ENCODE results near the gene CCM2. TPM values are rescaled to one million over a fixed set of nuclear protein-coding genes. Genes with fewer than 3 reads are reported as not detected.

CCM2 gene
- total and polyA plus RNA-seq, 2 experiments from 2014 or later, result 24.9 to 40.1 TPM

DNA sequence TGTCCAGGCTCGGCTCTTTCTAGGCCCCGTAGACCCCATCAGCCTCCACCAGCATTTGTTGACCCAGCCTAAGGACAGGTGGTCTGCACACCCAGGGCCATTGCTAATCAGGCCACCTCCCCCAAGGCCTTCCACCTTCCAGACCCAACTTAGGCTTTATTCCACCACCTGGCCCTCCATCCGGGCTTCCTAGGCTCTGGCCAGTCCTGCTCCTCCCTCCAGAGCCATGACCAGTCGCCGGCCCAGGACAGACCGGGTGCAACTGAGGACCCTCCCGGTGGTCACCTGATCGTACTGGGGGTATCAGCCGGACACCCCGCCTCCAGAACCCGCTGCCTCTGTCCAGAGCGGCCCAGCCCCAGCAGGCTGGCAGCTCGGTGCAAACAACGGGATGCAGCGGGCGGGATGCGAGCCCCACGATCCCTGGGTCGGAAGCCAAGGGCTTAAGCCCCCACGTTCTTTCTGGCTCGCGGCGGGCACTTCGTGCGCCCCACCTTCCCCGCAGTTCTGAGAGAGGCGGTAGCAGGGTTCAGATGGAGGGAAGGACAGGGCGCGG lies 88.2 kb downstream of the CCM2 start:
- TF ChIP-seq NANOG (IDR thresholded peaks at IDR 0.05; ENCODE audit: borderline replicate concordance), result no peak
- no peak for TF ChIP-seq CREB1 (CRISPR knock-in tag; IDR thresholded peaks at IDR 0.05; ENCODE audit: low read depth)
- TF ChIP-seq, protein P1, sequence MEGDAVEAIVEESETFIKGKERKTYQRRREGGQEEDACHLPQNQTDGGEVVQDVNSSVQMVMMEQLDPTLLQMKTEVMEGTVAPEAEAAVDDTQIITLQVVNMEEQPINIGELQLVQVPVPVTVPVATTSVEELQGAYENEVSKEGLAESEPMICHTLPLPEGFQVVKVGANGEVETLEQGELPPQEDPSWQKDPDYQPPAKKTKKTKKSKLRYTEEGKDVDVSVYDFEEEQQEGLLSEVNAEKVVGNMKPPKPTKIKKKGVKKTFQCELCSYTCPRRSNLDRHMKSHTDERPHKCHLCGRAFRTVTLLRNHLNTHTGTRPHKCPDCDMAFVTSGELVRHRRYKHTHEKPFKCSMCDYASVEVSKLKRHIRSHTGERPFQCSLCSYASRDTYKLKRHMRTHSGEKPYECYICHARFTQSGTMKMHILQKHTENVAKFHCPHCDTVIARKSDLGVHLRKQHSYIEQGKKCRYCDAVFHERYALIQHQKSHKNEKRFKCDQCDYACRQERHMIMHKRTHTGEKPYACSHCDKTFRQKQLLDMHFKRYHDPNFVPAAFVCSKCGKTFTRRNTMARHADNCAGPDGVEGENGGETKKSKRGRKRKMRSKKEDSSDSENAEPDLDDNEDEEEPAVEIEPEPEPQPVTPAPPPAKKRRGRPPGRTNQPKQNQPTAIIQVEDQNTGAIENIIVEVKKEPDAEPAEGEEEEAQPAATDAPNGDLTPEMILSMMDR (conservative IDR thresholded peaks at IDR 0.05; ENCODE audit: low read depth in 2 of 2), result no peak
- no peak for TF ChIP-seq POLR2AphosphoS5 (IDR thresholded peaks at IDR 0.05; ENCODE audit: low read depth)
- TF ChIP-seq ZNF114 (CRISPR knock-in tag; IDR thresholded peaks at IDR 0.05), result no peak
- no peak for TF ChIP-seq JUNB (IDR thresholded peaks at IDR 0.05; ENCODE audit: unreplicated experiment)
- TF ChIP-seq, protein P2, sequence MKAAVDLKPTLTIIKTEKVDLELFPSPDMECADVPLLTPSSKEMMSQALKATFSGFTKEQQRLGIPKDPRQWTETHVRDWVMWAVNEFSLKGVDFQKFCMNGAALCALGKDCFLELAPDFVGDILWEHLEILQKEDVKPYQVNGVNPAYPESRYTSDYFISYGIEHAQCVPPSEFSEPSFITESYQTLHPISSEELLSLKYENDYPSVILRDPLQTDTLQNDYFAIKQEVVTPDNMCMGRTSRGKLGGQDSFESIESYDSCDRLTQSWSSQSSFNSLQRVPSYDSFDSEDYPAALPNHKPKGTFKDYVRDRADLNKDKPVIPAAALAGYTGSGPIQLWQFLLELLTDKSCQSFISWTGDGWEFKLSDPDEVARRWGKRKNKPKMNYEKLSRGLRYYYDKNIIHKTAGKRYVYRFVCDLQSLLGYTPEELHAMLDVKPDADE (IDR thresholded peaks at IDR 0.05), result no peak
- no peak for TF ChIP-seq STAT1 (IDR thresholded peaks at IDR 0.05; ENCODE audit: unreplicated experiment)
- TF ChIP-seq ZNF331 (CRISPR knock-in tag; IDR thresholded peaks at IDR 0.05; ENCODE audit: low read depth), result no peak
- TF ChIP-seq EZH2 (IDR thresholded peaks at IDR 0.05; ENCODE audit: low read depth, unreplicated experiment), result no peak
- no peak for TF ChIP-seq EZH2phosphoT487 (IDR thresholded peaks at IDR 0.05; ENCODE audit: unreplicated experiment)
- TF ChIP-seq, protein P3, sequence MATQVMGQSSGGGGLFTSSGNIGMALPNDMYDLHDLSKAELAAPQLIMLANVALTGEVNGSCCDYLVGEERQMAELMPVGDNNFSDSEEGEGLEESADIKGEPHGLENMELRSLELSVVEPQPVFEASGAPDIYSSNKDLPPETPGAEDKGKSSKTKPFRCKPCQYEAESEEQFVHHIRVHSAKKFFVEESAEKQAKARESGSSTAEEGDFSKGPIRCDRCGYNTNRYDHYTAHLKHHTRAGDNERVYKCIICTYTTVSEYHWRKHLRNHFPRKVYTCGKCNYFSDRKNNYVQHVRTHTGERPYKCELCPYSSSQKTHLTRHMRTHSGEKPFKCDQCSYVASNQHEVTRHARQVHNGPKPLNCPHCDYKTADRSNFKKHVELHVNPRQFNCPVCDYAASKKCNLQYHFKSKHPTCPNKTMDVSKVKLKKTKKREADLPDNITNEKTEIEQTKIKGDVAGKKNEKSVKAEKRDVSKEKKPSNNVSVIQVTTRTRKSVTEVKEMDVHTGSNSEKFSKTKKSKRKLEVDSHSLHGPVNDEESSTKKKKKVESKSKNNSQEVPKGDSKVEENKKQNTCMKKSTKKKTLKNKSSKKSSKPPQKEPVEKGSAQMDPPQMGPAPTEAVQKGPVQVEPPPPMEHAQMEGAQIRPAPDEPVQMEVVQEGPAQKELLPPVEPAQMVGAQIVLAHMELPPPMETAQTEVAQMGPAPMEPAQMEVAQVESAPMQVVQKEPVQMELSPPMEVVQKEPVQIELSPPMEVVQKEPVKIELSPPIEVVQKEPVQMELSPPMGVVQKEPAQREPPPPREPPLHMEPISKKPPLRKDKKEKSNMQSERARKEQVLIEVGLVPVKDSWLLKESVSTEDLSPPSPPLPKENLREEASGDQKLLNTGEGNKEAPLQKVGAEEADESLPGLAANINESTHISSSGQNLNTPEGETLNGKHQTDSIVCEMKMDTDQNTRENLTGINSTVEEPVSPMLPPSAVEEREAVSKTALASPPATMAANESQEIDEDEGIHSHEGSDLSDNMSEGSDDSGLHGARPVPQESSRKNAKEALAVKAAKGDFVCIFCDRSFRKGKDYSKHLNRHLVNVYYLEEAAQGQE (IDR thresholded peaks at IDR 0.05; ENCODE audit: unreplicated experiment), result no peak
- TF ChIP-seq, protein P4, sequence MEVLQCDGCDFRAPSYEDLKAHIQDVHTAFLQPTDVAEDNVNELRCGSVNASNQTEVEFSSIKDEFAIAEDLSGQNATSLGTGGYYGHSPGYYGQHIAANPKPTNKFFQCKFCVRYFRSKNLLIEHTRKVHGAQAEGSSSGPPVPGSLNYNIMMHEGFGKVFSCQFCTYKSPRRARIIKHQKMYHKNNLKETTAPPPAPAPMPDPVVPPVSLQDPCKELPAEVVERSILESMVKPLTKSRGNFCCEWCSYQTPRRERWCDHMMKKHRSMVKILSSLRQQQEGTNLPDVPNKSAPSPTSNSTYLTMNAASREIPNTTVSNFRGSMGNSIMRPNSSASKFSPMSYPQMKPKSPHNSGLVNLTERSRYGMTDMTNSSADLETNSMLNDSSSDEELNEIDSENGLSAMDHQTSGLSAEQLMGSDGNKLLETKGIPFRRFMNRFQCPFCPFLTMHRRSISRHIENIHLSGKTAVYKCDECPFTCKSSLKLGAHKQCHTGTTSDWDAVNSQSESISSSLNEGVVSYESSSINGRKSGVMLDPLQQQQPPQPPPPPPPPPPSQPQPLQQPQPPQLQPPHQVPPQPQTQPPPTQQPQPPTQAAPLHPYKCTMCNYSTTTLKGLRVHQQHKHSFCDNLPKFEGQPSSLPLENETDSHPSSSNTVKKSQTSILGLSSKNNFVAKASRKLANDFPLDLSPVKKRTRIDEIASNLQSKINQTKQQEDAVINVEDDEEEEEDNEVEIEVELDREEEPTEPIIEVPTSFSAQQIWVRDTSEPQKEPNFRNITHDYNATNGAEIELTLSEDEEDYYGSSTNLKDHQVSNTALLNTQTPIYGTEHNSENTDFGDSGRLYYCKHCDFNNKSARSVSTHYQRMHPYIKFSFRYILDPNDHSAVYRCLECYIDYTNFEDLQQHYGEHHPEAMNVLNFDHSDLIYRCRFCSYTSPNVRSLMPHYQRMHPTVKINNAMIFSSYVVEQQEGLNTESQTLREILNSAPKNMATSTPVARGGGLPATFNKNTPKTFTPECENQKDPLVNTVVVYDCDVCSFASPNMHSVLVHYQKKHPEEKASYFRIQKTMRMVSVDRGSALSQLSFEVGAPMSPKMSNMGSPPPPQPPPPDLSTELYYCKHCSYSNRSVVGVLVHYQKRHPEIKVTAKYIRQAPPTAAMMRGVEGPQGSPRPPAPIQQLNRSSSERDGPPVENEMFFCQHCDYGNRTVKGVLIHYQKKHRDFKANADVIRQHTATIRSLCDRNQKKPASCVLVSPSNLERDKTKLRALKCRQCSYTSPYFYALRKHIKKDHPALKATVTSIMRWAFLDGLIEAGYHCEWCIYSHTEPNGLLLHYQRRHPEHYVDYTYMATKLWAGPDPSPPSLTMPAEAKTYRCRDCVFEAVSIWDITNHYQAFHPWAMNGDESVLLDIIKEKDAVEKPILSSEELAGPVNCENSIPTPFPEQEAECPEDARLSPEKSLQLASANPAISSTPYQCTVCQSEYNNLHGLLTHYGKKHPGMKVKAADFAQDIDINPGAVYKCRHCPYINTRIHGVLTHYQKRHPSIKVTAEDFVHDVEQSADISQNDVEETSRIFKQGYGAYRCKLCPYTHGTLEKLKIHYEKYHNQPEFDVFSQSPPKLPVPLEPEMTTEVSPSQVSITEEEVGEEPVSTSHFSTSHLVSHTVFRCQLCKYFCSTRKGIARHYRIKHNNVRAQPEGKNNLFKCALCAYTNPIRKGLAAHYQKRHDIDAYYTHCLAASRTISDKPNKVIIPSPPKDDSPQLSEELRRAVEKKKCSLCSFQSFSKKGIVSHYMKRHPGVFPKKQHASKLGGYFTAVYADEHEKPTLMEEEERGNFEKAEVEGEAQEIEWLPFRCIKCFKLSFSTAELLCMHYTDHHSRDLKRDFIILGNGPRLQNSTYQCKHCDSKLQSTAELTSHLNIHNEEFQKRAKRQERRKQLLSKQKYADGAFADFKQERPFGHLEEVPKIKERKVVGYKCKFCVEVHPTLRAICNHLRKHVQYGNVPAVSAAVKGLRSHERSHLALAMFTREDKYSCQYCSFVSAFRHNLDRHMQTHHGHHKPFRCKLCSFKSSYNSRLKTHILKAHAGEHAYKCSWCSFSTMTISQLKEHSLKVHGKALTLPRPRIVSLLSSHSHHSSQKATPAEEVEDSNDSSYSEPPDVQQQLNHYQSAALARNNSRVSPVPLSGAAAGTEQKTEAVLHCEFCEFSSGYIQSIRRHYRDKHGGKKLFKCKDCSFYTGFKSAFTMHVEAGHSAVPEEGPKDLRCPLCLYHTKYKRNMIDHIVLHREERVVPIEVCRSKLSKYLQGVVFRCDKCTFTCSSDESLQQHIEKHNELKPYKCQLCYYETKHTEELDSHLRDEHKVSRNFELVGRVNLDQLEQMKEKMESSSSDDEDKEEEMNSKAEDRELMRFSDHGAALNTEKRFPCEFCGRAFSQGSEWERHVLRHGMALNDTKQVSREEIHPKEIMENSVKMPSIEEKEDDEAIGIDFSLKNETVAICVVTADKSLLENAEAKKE (CRISPR knock-in tag; IDR thresholded peaks at IDR 0.05), result no peak
- no peak overlapping the region for H3K27ac Mint-ChIP-seq

More for the DNA sequence above, 88.2 kb downstream of the CCM2 start:
- Mint-ChIP-seq H3K4me1 (peaks cover 10% of the 10 kb centered on the region), H3K9me3 (no peaks in the 10 kb centered on the region; the same call in 2 of the 3 replicates), H3K36me3 (ENCODE audit: low read depth) (no peaks in the 10 kb centered on the region), H3K27me3 (ENCODE audit: insufficient read depth, low read depth, poor library complexity) (peaks cover 30% of the 10 kb centered on the region), H3K4me3 (peak overlapping the region; percentile 65)
- Histone ChIP-seq H3F3A (replicated peaks; ENCODE audit: low read depth) (0 out of 2 replicates have a peak, but pooled peaks cover 11% of the 10 kb centered on the region), H3K79me2 (replicated peaks; ENCODE audit: insufficient read depth) (no peaks in the 10 kb centered on the region), H3K4me3 (peak overlapping the region; percentile 83), H3K9me2 (ENCODE audit: insufficient read depth) (no peaks in the 10 kb centered on the region), H2AFZ (peak overlapping the region; percentile 96), H3K27ac (ENCODE audit: low read depth) (no peak overlapping the region), H3K36me3 (ENCODE audit: insufficient read depth) (no peaks in the 10 kb centered on the region), H4K20me1 (replicated peaks; ENCODE audit: insufficient read depth) (no peaks in the 10 kb centered on the region), H3K4me1 (ENCODE audit: insufficient read depth) (peaks cover 14% of the 10 kb centered on the region; the same call in 1 of the 2 replicates), H3K27me3 (ENCODE audit: insufficient read depth) (0 out of 2 replicates have a peak, but pooled peaks cover 6% of the 10 kb centered on the region), H3K4me2 (peak overlapping the region; percentile 86)
- ATAC-seq, result peak; percentile 4
- peak; percentile 56 for DNase-seq (ENCODE audit: low spot score)

Data from GM23338 (cell line).